Inferior parietal cortex (tissue), 1 donor: ENCODE measurements around the gene PGBD5.
"Not testable (repeated sequence)": the region's sequence is repeated elsewhere in the genome, so short reads cannot be mapped to it uniquely, and the experiment has no call there.

Source experiments
- DNase-seq: peaks from one replicate; pipeline ENCODE4 v3.0.0-alpha.2; 2016; ENCODE audit errors: extremely low spot score

Gene PGBD5

GRCh38 chr1:230426246-230427093, at the start of gene PGBD5:
PGBD5 (minus strand) TSS chr1:230426332; CDS start chr1:230425928, 404 bp downstream.
- peak; percentile 73 for DNase-seq

GRCh38 chr1:230474924-230475323, 48.8 kb upstream of the PGBD5 start:
- DNase-seq = not testable (repeated sequence)

GRCh38 chr1:230470750-230471149, 44.6 kb upstream of the PGBD5 start:
- DNase-seq = not testable (repeated sequence)

- no peak for DNase-seq
These were observed 43.1 kb upstream of the PGBD5 start for GRCh38 chr1:230469271-230469670.

GRCh38 chr1:230465691-230466090, 39.6 kb upstream of the PGBD5 start:
- DNase-seq = peak; percentile 5

GRCh38 chr1:230464671-230465070, 38.5 kb upstream of the PGBD5 start:
- peak; percentile 38 for DNase-seq

GRCh38 chr1:230463760-230464159, 37.6 kb upstream of the PGBD5 start:
- DNase-seq = no peak

GRCh38 chr1:230463326-230463725, 37.2 kb upstream of the PGBD5 start:
- no peak for DNase-seq

- DNase-seq = no peak
These were observed 33.3 kb upstream of the PGBD5 start for GRCh38 chr1:230459465-230459864.

GRCh38 chr1:230458509-230458908, 32.4 kb upstream of the PGBD5 start:
- peak; percentile 6 for DNase-seq

- no peak for DNase-seq
These were observed 30.3 kb upstream of the PGBD5 start for GRCh38 chr1:230456478-230456877.

- DNase-seq = no peak
These were observed 29.2 kb upstream of the PGBD5 start for GRCh38 chr1:230455291-230455690.

GRCh38 chr1:230453377-230453776, 27.2 kb upstream of the PGBD5 start:
- DNase-seq = no peak

GRCh38 chr1:230441183-230442029, 15.3 kb upstream of the PGBD5 start:
- no peak for DNase-seq

- no peak for DNase-seq
These were observed 9.0 kb upstream of the PGBD5 start for GRCh38 chr1:230435108-230435507.

GRCh38 chr1:230431527-230431926, 5.4 kb upstream of the PGBD5 start:
- DNase-seq = no peak

- no peak for DNase-seq
These were observed 4.4 kb upstream of the PGBD5 start for GRCh38 chr1:230430499-230430898.

GRCh38 chr1:230429067-230429735, 3.1 kb upstream of the PGBD5 start:
- peak; percentile 49 for DNase-seq

GRCh38 chr1:230427981-230428380, 1.8 kb upstream of the PGBD5 start:
- DNase-seq = no peak

GRCh38 chr1:230427094-230427876, 1.2 kb upstream of the PGBD5 start:
- peak; percentile 30 for DNase-seq
